Choroid plexus epithelial cell (primary cell): ENCODE results near the gene AFAP1L1.

Experiments used
- DNase-seq: peaks from one replicate; pipeline ENCODE4 v3.0.0-alpha.2; 2010; ENCODE audit warnings: low read depth
- H3K4me3 ChIP-seq: 2 replicates; pipeline ENCODE4 v1.5.1; 2011; ENCODE audit warnings: low read depth, mild to moderate bottlenecking, control low read depth, low read length, moderate library complexity
- TF ChIP-seq, protein P1 (sequence below): conservative IDR thresholded peaks from 2 replicates; pipeline ENCODE4 v1.5.1; 2011; ENCODE audit warnings: low read depth, mild to moderate bottlenecking, control low read depth, inconsistent platforms, low read length, moderate library complexity

Gene AFAP1L1

GRCh38 chr5:149297340-149298025 lies 25.8 kb downstream of the AFAP1L1 start:
- DNase-seq = no peak
- H3K4me3 ChIP-seq = no peak overlapping the region

GRCh38 chr5:149298163-149298562 lies 26.5 kb downstream of the AFAP1L1 start:
- DNase-seq = no peak
- H3K4me3 ChIP-seq = no peak overlapping the region
- TF ChIP-seq, protein P1, sequence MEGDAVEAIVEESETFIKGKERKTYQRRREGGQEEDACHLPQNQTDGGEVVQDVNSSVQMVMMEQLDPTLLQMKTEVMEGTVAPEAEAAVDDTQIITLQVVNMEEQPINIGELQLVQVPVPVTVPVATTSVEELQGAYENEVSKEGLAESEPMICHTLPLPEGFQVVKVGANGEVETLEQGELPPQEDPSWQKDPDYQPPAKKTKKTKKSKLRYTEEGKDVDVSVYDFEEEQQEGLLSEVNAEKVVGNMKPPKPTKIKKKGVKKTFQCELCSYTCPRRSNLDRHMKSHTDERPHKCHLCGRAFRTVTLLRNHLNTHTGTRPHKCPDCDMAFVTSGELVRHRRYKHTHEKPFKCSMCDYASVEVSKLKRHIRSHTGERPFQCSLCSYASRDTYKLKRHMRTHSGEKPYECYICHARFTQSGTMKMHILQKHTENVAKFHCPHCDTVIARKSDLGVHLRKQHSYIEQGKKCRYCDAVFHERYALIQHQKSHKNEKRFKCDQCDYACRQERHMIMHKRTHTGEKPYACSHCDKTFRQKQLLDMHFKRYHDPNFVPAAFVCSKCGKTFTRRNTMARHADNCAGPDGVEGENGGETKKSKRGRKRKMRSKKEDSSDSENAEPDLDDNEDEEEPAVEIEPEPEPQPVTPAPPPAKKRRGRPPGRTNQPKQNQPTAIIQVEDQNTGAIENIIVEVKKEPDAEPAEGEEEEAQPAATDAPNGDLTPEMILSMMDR = no peak

More at GRCh38 chr5:149297340-149298025, 25.8 kb downstream of the AFAP1L1 start:
- TF ChIP-seq, protein P1 = no peak

- H3K4me3 ChIP-seq = no peak overlapping the region
- TF ChIP-seq, protein P1 = no peak
- no peak for DNase-seq
Observed at GRCh38 chr5:149298842-149299404, 27.3 kb downstream of the AFAP1L1 start.

- no peak overlapping the region for H3K4me3 ChIP-seq
- no peak for DNase-seq
- TF ChIP-seq, protein P1 = no peak
Observed at GRCh38 chr5:149299451-149300054, 27.9 kb downstream of the AFAP1L1 start.

- TF ChIP-seq, protein P1 = no peak
- no peak for DNase-seq
- no peak overlapping the region for H3K4me3 ChIP-seq
Observed at GRCh38 chr5:149300441-149300840, 28.8 kb downstream of the AFAP1L1 start.

GRCh38 chr5:149301049-149301743 lies 29.5 kb downstream of the AFAP1L1 start:
- DNase-seq = no peak
- TF ChIP-seq, protein P1 = no peak
- H3K4me3 ChIP-seq = no peak overlapping the region
